Psoas muscle (tissue), 8 donors: ENCODE data around the gene MPI. TPM values are rescaled to one million over a fixed set of nuclear protein-coding genes. Genes with fewer than 3 reads are reported as not detected.
"Not testable (repeated sequence)": the region's sequence is repeated elsewhere in the genome, so short reads cannot be mapped to it uniquely, and the experiment has no call there.

Source experiments
- ATAC-seq, 4 donors: fragments of 200-7000 bp; cut with Tn5 transposase; one replicate each; pipeline ENCODE4 v1.9.1; 2020; ENCODE audit warnings: moderate library complexity in 3 of 4, mild to moderate bottlenecking in 2 of 4
- DNase-seq, 2 donors: peaks; one replicate each; pipeline ENCODE4 v3.0.0-alpha.2; 2020
- H3K27ac ChIP-seq: fragments of 200-600 bp; one replicate; pipeline ENCODE4 v1.8.0; 2022
- H3K27me3 ChIP-seq, 3 donors: fragments of 200-600 bp in 1 of 3; one replicate each; pipeline versions ENCODE4 v1.6.1 to v1.8.0; 2013 to 2022; ENCODE audit warnings: low read length in 2 of 3, mild to moderate bottlenecking in 2 of 3, moderate library complexity in 1 of 3; ENCODE audit not compliant: insufficient read depth in 3 of 3
- H3K36me3 ChIP-seq, 2 donors: fragments of 200-600 bp in 1 of 2; one replicate each; pipeline versions ENCODE4 v1.6.1 to v1.8.0; 2013 to 2022; ENCODE audit warnings: low read depth in 1 of 2, mild to moderate bottlenecking in 1 of 2, moderate library complexity in 1 of 2; ENCODE audit not compliant: insufficient read depth in 1 of 2
- H3K4me1 ChIP-seq: fragments of 200-600 bp; one replicate; pipeline ENCODE4 v1.8.0; 2022
- H3K4me3 ChIP-seq: fragments of 200-600 bp; one replicate; pipeline ENCODE4 v1.8.0; 2022; ENCODE audit warnings: mild to moderate bottlenecking
- H3K9me3 ChIP-seq: fragments of 200-600 bp; one replicate; pipeline ENCODE4 v1.8.0; 2022
- WGBS, 3 donors: extraction: QIAGEN DNeasy Blood & Tissue Kit; methylation state at CpG; one replicate each; pipeline versions ENCODE4 v1.1.6 to v1.1.7; 2013; 5-methylcytosine and 5-hydroxymethylcytosine counted together
- intact Hi-C, 2 donors: fragments of 100-400 bp; cut with DNase I; formaldehyde crosslinking; loops; one replicate each; pipeline versions ENCODE4 v1.11.0 to v1.14.2; 2022
- polyA plus RNA-seq, 3 donors: library from polyadenylated mRNA; stranded (reverse); fragments of 200-250 nt; gene quantifications; one replicate each; pipeline ENCODE4 v1.2.3, GENCODE V29; 2013
- total RNA-seq, 4 donors: library from RNA; stranded (reverse); fragmentation: NEBNext Ultra II Directional in 2 of 4; extraction: Animal tissue kit (Norgen Biotek cat#: 25700) in 2 of 4; gene quantifications; one replicate each; pipeline versions ENCODE4 v1.2.1 to v1.2.4, GENCODE V29; 2021 to 2023
- TF ChIP-seq, protein P1 (sequence below): fragments of 200-600 bp; IDR thresholded peaks from one replicate; pipeline ENCODE4 v1.8.0; 2022; ENCODE audit warnings: antibody characterized with exemption
- donor health status: healthy with polysubstance abuse.
- donor health status: DM: no; HTN: no; CAD: no; lungs with moderate emphysema.
- donor health status: Bipolar disorder and iron deficiency.
- donor health status: healthy.
- donor health status: DM: yes; HTN: yes; CAD: no.
- donor health status: DM: no; HTN: no; CAD: no.
- donor health status: DM: no; HTN: no; CAD: no.
- donor health status: DM: yes; HTN: yes; CAD: no.

MPI gene
- total and polyA plus RNA-seq, 7 donors: 26.4 to 61.2 (median 42.1) TPM

DNA sequence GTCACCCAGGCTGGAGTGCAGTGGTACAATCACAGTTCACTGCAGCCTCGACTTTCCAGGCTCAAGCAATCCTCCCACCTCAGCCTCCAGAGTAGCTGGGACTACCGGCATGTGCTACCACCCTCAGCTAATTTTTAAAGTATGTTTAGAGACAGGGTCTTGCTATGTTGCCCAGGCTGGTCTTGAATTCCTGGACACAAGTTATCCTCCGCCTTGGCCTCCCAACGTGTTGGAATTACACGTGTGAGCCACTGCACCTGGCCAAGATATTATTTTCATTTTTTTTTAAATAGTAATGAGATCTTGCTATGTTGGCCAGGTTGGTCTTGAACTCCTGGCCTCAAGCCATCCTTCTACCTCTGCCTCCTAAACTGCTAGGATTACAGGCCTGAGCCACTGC is 4.4 kb upstream of the MPI start:
- intact Hi-C loops: no loop called here
- H3K4me1 ChIP-seq: peaks cover 11% of the 10 kb centered on the region
- H3K36me3 ChIP-seq: no peaks in the 10 kb centered on the region
- no peak overlapping the region for H3K4me3 ChIP-seq
- ATAC-seq (no peak), DNase-seq (peak in 1 of 2 donors; percentile 11)
- TF ChIP-seq, protein P1, sequence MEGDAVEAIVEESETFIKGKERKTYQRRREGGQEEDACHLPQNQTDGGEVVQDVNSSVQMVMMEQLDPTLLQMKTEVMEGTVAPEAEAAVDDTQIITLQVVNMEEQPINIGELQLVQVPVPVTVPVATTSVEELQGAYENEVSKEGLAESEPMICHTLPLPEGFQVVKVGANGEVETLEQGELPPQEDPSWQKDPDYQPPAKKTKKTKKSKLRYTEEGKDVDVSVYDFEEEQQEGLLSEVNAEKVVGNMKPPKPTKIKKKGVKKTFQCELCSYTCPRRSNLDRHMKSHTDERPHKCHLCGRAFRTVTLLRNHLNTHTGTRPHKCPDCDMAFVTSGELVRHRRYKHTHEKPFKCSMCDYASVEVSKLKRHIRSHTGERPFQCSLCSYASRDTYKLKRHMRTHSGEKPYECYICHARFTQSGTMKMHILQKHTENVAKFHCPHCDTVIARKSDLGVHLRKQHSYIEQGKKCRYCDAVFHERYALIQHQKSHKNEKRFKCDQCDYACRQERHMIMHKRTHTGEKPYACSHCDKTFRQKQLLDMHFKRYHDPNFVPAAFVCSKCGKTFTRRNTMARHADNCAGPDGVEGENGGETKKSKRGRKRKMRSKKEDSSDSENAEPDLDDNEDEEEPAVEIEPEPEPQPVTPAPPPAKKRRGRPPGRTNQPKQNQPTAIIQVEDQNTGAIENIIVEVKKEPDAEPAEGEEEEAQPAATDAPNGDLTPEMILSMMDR: no peak
- no peaks in the 10 kb centered on the region for H3K27me3 ChIP-seq
- 69 to 80% (median 76%) methylated on average over 5 of the region's 5 CpGs for WGBS, 3 donors
- no peak overlapping the region for H3K27ac ChIP-seq
- H3K9me3 ChIP-seq: peaks cover 2% of the 10 kb centered on the region

DNA sequence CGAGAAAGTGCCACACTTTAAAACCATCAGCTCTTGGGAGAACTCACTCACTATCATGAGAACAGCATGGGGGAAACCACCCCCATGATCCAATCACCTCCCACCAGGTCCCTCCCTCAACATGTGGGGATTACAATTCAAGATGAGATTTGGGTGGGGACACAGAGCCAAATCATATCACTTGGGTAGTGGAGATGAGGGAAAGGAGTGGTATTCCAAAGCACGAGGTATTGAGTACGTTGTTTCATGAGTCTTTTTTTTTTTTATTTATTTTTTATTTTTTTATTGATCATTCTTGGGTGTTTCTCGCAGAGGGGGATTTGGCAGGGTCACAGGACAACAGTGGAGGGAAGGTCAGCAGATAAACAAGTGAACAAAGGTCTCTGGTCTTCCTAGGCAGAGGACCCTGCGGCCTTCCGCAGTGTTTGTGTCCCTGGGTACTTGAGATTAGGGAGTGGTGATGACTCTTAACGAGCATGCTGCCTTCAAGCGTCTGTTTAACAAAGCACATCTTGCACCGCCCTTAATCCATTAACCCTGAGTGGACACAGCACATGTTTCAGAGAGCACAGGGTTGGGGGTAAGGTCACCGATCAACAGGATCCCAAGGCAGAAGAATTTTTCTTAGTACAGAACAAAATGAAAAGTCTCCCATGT is 2.2 kb upstream of the MPI start:
- ATAC-seq, intact Hi-C loops, H3K9me3 ChIP-seq: not testable (repeated sequence)

DNA sequence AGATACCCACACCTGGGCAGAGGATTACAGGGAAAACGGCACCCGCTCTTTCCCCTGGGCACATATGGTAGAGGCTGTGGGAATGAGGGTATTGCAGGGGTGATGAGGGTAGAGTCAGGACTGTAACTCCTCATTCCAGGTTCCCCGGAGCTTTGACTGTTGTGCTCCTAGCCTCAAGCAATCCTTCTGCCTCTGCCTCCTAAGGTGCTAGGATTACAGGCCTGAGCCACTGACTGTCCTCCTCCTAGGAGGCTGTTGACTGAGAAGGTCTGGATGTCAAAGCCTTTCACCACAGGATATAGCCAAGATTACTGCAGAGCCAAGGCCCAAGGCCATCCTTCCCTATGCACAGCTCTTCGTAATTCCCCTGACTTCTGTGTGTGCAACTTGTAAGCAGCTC is 1.1 kb upstream of the MPI start:
- Histone ChIP-seq H3K36me3 (peaks cover 0 to 22% of the 10 kb centered on the region in 2 donors), H3K4me3 (no peak overlapping the region), H3K9me3 (no peaks in the 10 kb centered on the region), H3K27ac (peak overlapping the region; percentile 90), H3K4me1 (peaks cover 18% of the 10 kb centered on the region), H3K27me3 (no peaks in the 10 kb centered on the region)
- intact Hi-C loops: no loop called here
- peak in 1 of 2 donors; percentile 13 for DNase-seq
- no peak for ATAC-seq
- TF ChIP-seq, protein P1: no peak
- 91 to 95% (median 95%) methylated on average over 4 of the region's 4 CpGs for WGBS, 3 donors

More for the DNA sequence above, 2.2 kb upstream of the MPI start:
- not testable (repeated sequence) for DNase-seq, H3K27ac ChIP-seq, H3K27me3 ChIP-seq, H3K4me3 ChIP-seq
- WGBS, 3 donors: 78 to 86% (median 80%) methylated on average over 6 to 9 of the region's 10 CpGs
- peaks cover 0 to 12% of the 10 kb centered on the region in 2 donors for H3K36me3 ChIP-seq
- peaks cover 18% of the 10 kb centered on the region for H3K4me1 ChIP-seq

DNA sequence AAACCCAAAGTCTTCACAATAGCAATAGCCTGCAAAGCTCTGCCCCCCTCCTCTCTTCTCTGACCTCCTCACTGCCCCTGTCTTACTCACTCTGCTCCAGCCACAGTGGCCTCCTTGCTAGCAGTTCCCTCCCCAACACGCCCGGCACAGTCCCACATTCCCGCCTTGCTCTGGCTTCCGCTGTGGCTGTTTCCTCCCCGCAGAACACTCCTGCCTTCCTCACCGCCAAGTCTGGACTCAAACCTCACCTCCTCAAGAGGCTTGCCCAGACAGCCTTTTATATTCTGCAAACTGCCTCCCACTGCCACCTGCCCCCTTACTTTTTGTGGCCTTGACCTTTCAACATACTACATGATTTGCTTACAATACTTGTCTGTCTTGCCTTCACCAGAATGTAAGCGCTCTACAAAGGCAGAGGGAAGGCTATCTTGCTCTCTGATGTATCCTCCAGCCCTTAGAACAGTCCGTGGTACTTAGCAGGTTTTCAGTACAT is 406 bp upstream of the MPI start:
- TF ChIP-seq, protein P1: no peak
- peaks cover 18% of the 10 kb centered on the region for H3K4me1 ChIP-seq

DNA sequence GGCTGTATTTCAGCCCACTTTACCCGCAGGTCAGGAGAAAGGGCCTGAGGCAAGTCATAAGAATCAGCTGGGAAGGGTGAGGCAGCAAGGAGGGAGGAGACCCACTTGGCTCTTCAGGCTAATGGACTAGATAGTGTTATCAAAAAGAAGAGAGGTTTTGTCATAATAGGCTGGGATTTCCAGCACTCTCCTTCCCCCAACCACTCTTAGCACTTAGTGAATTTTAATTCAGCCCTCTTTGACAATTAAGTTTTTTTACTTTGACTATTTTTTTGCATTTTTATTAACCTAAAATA is 771 bp downstream of the MPI start:
- Histone ChIP-seq H3K9me3 (no peaks in the 10 kb centered on the region), H3K4me3 (peak overlapping the region; percentile 95), H3K27me3 (no peaks in the 10 kb centered on the region), H3K36me3 (peaks cover 0 to 35% of the 10 kb centered on the region in 2 donors), H3K4me1 (peaks cover 18% of the 10 kb centered on the region), H3K27ac (peak overlapping the region; percentile 90)
- WGBS, 3 donors: 0 to 14% (median 5%) methylated on average over 1 of the region's 1 CpG
- no peak for ATAC-seq
- intact Hi-C loops: no loop called here
- no peak for DNase-seq
- TF ChIP-seq, protein P1: no peak

More for the DNA sequence above, 406 bp upstream of the MPI start:
- Histone ChIP-seq H3K27ac (peak overlapping the region; percentile 90), H3K4me3 (peak overlapping the region; percentile 95), H3K27me3 (no peaks in the 10 kb centered on the region), H3K9me3 (no peaks in the 10 kb centered on the region), H3K36me3 (peaks cover 0 to 26% of the 10 kb centered on the region in 2 donors)
- DNase-seq (peak; percentile 47 to 67), ATAC-seq (peak; percentile 29 to 64 (median 44))
- 12 to 29% (median 16%) methylated on average over 8 of the region's 8 CpGs for WGBS, 3 donors
- intact Hi-C loops: no loop called here
